Kidney epithelial cell (primary cell): Measurements from ENCODE around the gene SUMF1. TPM values are rescaled to one million over a fixed set of nuclear protein-coding genes. Genes with fewer than 3 reads are reported as not detected.

Source experiments
- DNase-seq: peaks from one replicate; pipeline ENCODE4 v3.0.0-alpha.2; 2010; ENCODE audit warnings: low read depth
- H3K27me3 ChIP-seq: 2 replicates; pipeline ENCODE4 v1.6.0; 2011; ENCODE audit warnings: low read length; ENCODE audit not compliant: control insufficient read depth, insufficient read depth
- H3K36me3 ChIP-seq: 2 replicates; pipeline ENCODE4 v1.5.1; 2011; ENCODE audit warnings: low read length; ENCODE audit not compliant: control insufficient read depth, insufficient read depth
- H3K4me3 ChIP-seq: 2 replicates; pipeline ENCODE4 v1.5.1; 2011; ENCODE audit warnings: low read depth, mild to moderate bottlenecking, control low read depth, low read length
- CTCF ChIP-seq: IDR thresholded peaks from 2 replicates; pipeline ENCODE4 v1.5.1; 2011; ENCODE audit warnings: mild to moderate bottlenecking, moderate library complexity, low read length, control low read depth, inconsistent platforms; ENCODE audit not compliant: insufficient read depth, poor library complexity, severe bottlenecking
- total RNA-seq: library from RNA; depleted of rRNA; stranded (reverse); fragments of >200 nt; gene quantifications from 2 replicates; pipeline ENCODE4 v1.2.3, GENCODE V29; 2015

Gene SUMF1
- total RNA-seq, 1 donor from 2014 or later = 48.0 TPM

- TF ChIP-seq CTCF = no peak
- H3K4me3 ChIP-seq = no peak overlapping the region
- H3K27me3 ChIP-seq = no peaks in the 10 kb centered on the region
- H3K36me3 ChIP-seq = no peaks in the 10 kb centered on the region
- no peak for DNase-seq
Observed at GRCh38 chr3:4421121-4421520, 45.9 kb downstream of the SUMF1 start.

GRCh38 chr3:4419920-4420319, 47.1 kb downstream of the SUMF1 start:
- Histone ChIP-seq H3K4me3 (no peak overlapping the region), H3K36me3 (no peaks in the 10 kb centered on the region), H3K27me3 (no peaks in the 10 kb centered on the region)
- DNase-seq = no peak
- no peak for TF ChIP-seq CTCF

GRCh38 chr3:4419386-4419785, 47.7 kb downstream of the SUMF1 start:
- H3K4me3 ChIP-seq = no peak overlapping the region
- no peaks in the 10 kb centered on the region for H3K27me3 ChIP-seq
- DNase-seq = no peak
- TF ChIP-seq CTCF = no peak
- no peaks in the 10 kb centered on the region for H3K36me3 ChIP-seq

- H3K36me3 ChIP-seq = no peaks in the 10 kb centered on the region
- H3K27me3 ChIP-seq = no peaks in the 10 kb centered on the region
- no peak for TF ChIP-seq CTCF
- no peak for DNase-seq
- H3K4me3 ChIP-seq = no peak overlapping the region
Observed at GRCh38 chr3:4418156-4418555, 48.9 kb downstream of the SUMF1 start.

- H3K36me3 ChIP-seq = no peaks in the 10 kb centered on the region
- TF ChIP-seq CTCF = no peak
- DNase-seq = no peak
- no peaks in the 10 kb centered on the region for H3K27me3 ChIP-seq
- H3K4me3 ChIP-seq = no peak overlapping the region
Observed at GRCh38 chr3:4417449-4417848, 49.6 kb downstream of the SUMF1 start.

- DNase-seq = peak; percentile 18
- no peak for TF ChIP-seq CTCF
- no peaks in the 10 kb centered on the region for H3K36me3 ChIP-seq
- no peak overlapping the region for H3K4me3 ChIP-seq
- H3K27me3 ChIP-seq = no peaks in the 10 kb centered on the region
Observed at GRCh38 chr3:4416961-4417360, 50.1 kb downstream of the SUMF1 start.
